K562 (cell line): Measurements from ENCODE around the gene ZC3H10. TPM values are rescaled to one million over a fixed set of nuclear protein-coding genes. Genes with fewer than 3 reads are reported as not detected.

Experiments
- ATAC-seq: fragments of 200-7000 bp; cut with Tn5 transposase; 3 replicates; pipeline ENCODE4 v1.9.1; 2020; ENCODE audit warnings: moderate library complexity
- BruUV-seq: library from RNA; stranded (reverse); fragments of 400-500 nt; replicated peaks from 2 replicates; lab custom pipeline; 2021; lab: Mats Ljungman, UMichigan
- CTCF ChIA-PET: fragments of 300-600 bp; formaldehyde crosslinking; extraction: SDS; loops from one replicate; lab custom pipeline; 2021; ENCODE audit warnings: low intra/inter-chr PET ratio; lab: Yijun Ruan, JAX
- POLR2A ChIA-PET: fragments of 300-600, 350-650 bp; sonication (Branson Sonifier 250); formaldehyde crosslinking; extraction: SDS; loops from one replicate; lab custom pipeline; 2021; ENCODE audit warnings: antibody characterized with exemption, inconsistent platforms; lab: Yijun Ruan, JAX
- DNase-seq, 4 experiments: peaks; one replicate each; pipeline versions ENCODE4 v3.0.0 to v3.0.0-alpha.2; 2011 to 2018; ENCODE audit warnings: low spot score in 3 of 4, mixed read lengths in 3 of 4; ENCODE audit errors: extremely low read depth in 1 of 4
- FAIRE-seq: peaks from 2 replicates; lab custom pipeline; 2011; peaks lifted over from hg19 to GRCh38; lab: Jason Lieb, UNC
- H2AFZ ChIP-seq: 2 replicates; pipeline ENCODE4 v1.6.0; 2011; ENCODE audit warnings: low read depth, low read length, control low read depth, inconsistent platforms
- H3K27ac ChIP-seq: fragments of 200-600 bp; 3 replicates; pipeline ENCODE4 v1.8.0; 2011; ENCODE audit warnings: low read depth, mild to moderate bottlenecking, control low read depth, inconsistent platforms, low read length, moderate library complexity, mixed read lengths; ENCODE audit errors: extremely low read depth
- H3K27me3 ChIP-seq, 2 experiments: fragments of 300-600 bp in 1 of 2; 2 replicates in 1 of 2; 3 replicates in 1 of 2; pipeline versions ENCODE4 v1.6.0 to v1.8.0; 2011; ENCODE audit warnings: inconsistent platforms in 2 of 2, low read length in 2 of 2, mild to moderate bottlenecking in 1 of 2, mixed read lengths in 1 of 2, moderate library complexity in 1 of 2; ENCODE audit not compliant: control insufficient read depth in 2 of 2, insufficient read depth in 2 of 2
- H3K36me3 ChIP-seq: fragments of 300-600 bp; 3 replicates; pipeline ENCODE4 v1.8.0; 2011; ENCODE audit warnings: mild to moderate bottlenecking, low read length, inconsistent platforms; ENCODE audit not compliant: control insufficient read depth, insufficient read depth
- H3K4me1 ChIP-seq, 2 experiments: fragments of 200-600 bp in 1 of 2; replicated peaks in 1 of 2; 2 replicates in 1 of 2; 3 replicates in 1 of 2; pipeline versions ENCODE4 v1.5.1 to v1.8.0; 2011; ENCODE audit warnings: inconsistent platforms in 2 of 2, low read length in 2 of 2, mild to moderate bottlenecking in 1 of 2, mixed read lengths in 1 of 2, moderate library complexity in 1 of 2; ENCODE audit not compliant: control insufficient read depth in 2 of 2, insufficient read depth in 2 of 2
- H3K4me2 ChIP-seq: 2 replicates; pipeline ENCODE4 v1.6.1; 2011; ENCODE audit warnings: low read length, control low read depth, inconsistent platforms, mixed read lengths; ENCODE audit not compliant: insufficient read depth
- H3K4me3 ChIP-seq: fragments of 200-600 bp; sonication (generic), shearing (Covaris generic); 2 replicates; pipeline ENCODE4 v1.5.1; 2016; ENCODE audit warnings: control low read depth, inconsistent platforms
- H3K79me2 ChIP-seq: fragments of 200-600 bp; 3 replicates; pipeline ENCODE4 v1.8.0; 2011; ENCODE audit warnings: low read length, inconsistent platforms; ENCODE audit not compliant: control insufficient read depth, insufficient read depth
- H3K9ac ChIP-seq, 2 experiments: 2 replicates each; pipeline versions ENCODE4 v1.6.0 to v1.6.1; 2011; ENCODE audit warnings: low read depth in 2 of 2, low read length in 2 of 2, control low read depth in 1 of 2, inconsistent platforms in 1 of 2, mild to moderate bottlenecking in 1 of 2, mixed read lengths in 1 of 2; ENCODE audit not compliant: insufficient read depth in 1 of 2
- H3K9me1 ChIP-seq: one replicate; pipeline ENCODE4 v1.6.0; 2011; ENCODE audit warnings: inconsistent platforms, mild to moderate bottlenecking, low read length, moderate library complexity; ENCODE audit not compliant: control insufficient read depth, insufficient read depth
- H3K9me3 ChIP-seq: replicated peaks from 2 replicates; pipeline ENCODE4 v1.5.1; 2011; ENCODE audit warnings: low read depth, low read length, inconsistent platforms; ENCODE audit not compliant: control insufficient read depth, insufficient read depth
- H4K20me1 ChIP-seq: replicated peaks from 2 replicates; pipeline ENCODE4 v1.6.1; 2011; ENCODE audit warnings: low read length, inconsistent platforms, mixed read lengths; ENCODE audit not compliant: control insufficient read depth, insufficient read depth
- CGGBP1 ChIP-seq: fragments of 250-450 bp; sonication (Bioruptor Pico); IDR thresholded peaks from 2 replicates; pipeline ENCODE4 v1.9.0; 2021; ENCODE audit warnings: mild to moderate bottlenecking
- KDM5B ChIP-seq: fragments of 200-600 bp; sonication (generic); IDR thresholded peaks from 2 replicates; pipeline ENCODE4 v1.6.1; 2012; ENCODE audit warnings: low read depth, mild to moderate bottlenecking, moderate library complexity, low read length, control low read depth, inconsistent platforms; ENCODE audit not compliant: insufficient replicate concordance
- KLF13 ChIP-seq: fragments of 450-650 bp; IDR thresholded peaks from 2 replicates; pipeline ENCODE4 v1.6.1; 2016; ENCODE audit warnings: missing genetic modification characterization, low read depth, mild to moderate bottlenecking, missing compliant biosample characterization, moderate library complexity, borderline replicate concordance
- PML ChIP-seq: IDR thresholded peaks from 2 replicates; pipeline ENCODE4 v1.6.1; 2012; ENCODE audit warnings: low read length, inconsistent platforms
- POLR2AphosphoS2 ChIP-seq: IDR thresholded peaks from 2 replicates; pipeline ENCODE4 v1.6.1; 2012; ENCODE audit warnings: low read length, improper control_type of control experiment
- POLR2AphosphoS5 ChIP-seq: IDR thresholded peaks from 2 replicates; pipeline ENCODE4 v1.6.1; 2011; ENCODE audit warnings: mild to moderate bottlenecking, low read depth, low read length, moderate library complexity; ENCODE audit not compliant: control insufficient read depth, insufficient read depth
- POLR2G ChIP-seq: fragments of 200-400 bp; formaldehyde crosslinking; IDR thresholded peaks from 2 replicates; pipeline ENCODE4 v1.6.1; 2017; ENCODE audit warnings: low read depth, mild to moderate bottlenecking, antibody characterized with exemption, low read length, moderate library complexity
- PREB ChIP-seq: sonication (generic); formaldehyde crosslinking; IDR thresholded peaks from 2 replicates; pipeline ENCODE4 v1.8.1; 2023; ENCODE audit warnings: mild to moderate bottlenecking, missing genetic modification reagents
- SIN3A ChIP-seq, 2 experiments: fragments of 150-350 bp in 1 of 2; IDR thresholded peaks; 2 replicates each; pipeline ENCODE4 v1.6.1; 2011 to 2016; ENCODE audit warnings: borderline replicate concordance in 2 of 2, low read depth in 2 of 2, low read length in 2 of 2, mild to moderate bottlenecking in 2 of 2, moderate library complexity in 2 of 2; ENCODE audit not compliant: control insufficient read depth in 1 of 2
- SIRT6 ChIP-seq: IDR thresholded peaks from one replicate; pipeline ENCODE4 v1.6.1; 2012; ENCODE audit warnings: low read depth, mild to moderate bottlenecking, control low read depth, inconsistent platforms, low read length, moderate library complexity
- SUPT5H ChIP-seq: fragments of 450-650 bp; IDR thresholded peaks from 2 replicates; pipeline ENCODE4 v1.6.1; 2016
- TFAP4 ChIP-seq: sonication (generic); formaldehyde crosslinking; IDR thresholded peaks from 2 replicates; pipeline ENCODE4 v1.8.0; 2022; ENCODE audit warnings: missing genetic modification reagents, mild to moderate bottlenecking, moderate library complexity, borderline replicate concordance
- ZNF324 ChIP-seq: fragments of 250-450 bp; sonication (Bioruptor Pico); IDR thresholded peaks from 2 replicates; pipeline ENCODE4 v1.4.0; 2020; ENCODE audit warnings: mild to moderate bottlenecking
- WGBS: fragments of 100-300 bp; shearing (Covaris generic); methylation state at CpG from one replicate; pipeline ENCODE4 v1.1.6; 2016; ENCODE audit warnings: low coverage, mixed read lengths; ENCODE audit not compliant: insufficient coverage; ENCODE audit errors: missing lambda C conversion rate; 5-methylcytosine and 5-hydroxymethylcytosine counted together
- in situ Hi-C: fragments of 300-500 bp; cut with MboI; formaldehyde crosslinking; loops from 4 replicates; pipeline ENCODE4 v1.15.0; 2018; ENCODE audit warnings: inconsistent platforms, mixed read lengths
- intact Hi-C: fragments of 100-400 bp; cut with micrococcal nuclease; formaldehyde crosslinking; loops from 2 replicates; pipeline ENCODE4 v1.14.2; 2022
- polyA plus RNA-seq, 8 experiments: library from polyadenylated mRNA; depleted of rRNA in 4 of 8; stranded (reverse) in 5 of 8; unstranded in 3 of 8; fragments of >200 nt; fragmentation: Nextera tagmentation in 2 of 8; fragmentation: Illumina TruSeq in 1 of 8; extraction: Ambion mirVana in 2 of 8; extraction: Trizol in 1 of 8; gene quantifications; 2 replicates each; pipeline versions ENCODE4 v1.2.1 to v1.2.3, GENCODE V29; 2011 to 2014; ENCODE audit warnings: inconsistent platforms in 1 of 8, missing spikeins in 1 of 8
- total RNA-seq, 7 experiments: library from RNA; depleted of rRNA in 6 of 7; stranded (reverse); fragments of >200 nt in 6 of 7; fragmentation: Illumina TruSeq in 2 of 7; extraction: Trizol in 2 of 7; gene quantifications; 2 replicates each; pipeline versions ENCODE4 v1.2.1 to v1.2.3, GENCODE V29; 2011 to 2021; ENCODE audit warnings: low replicate concordance in 1 of 7

ZC3H10 gene
- total and polyA plus RNA-seq, 9 of the 15 experiments (the other 6 are each of a cell fraction or from before 2014, with no cell fraction given), result 0.31 to 4.1 (median 1.6) TPM

- peak; percentile 49 for TF ChIP-seq POLR2AphosphoS2
These were observed 43.0 kb downstream of the ZC3H10 start (continued) for GRCh38 chr12:56160894-56161689.

GRCh38 chr12:56161690-56162351 lies 43.8 kb downstream of the ZC3H10 start:
- in situ Hi-C loops, result no loop called here
- DNase-seq, result no peak
- peaks cover 16 to 27% of the 10 kb centered on the region in 2 experiments; a peak in 4 of 5 replicates for H3K4me1 ChIP-seq
- no peak for TF ChIP-seq CGGBP1 (CRISPR knock-in tag)
- TF ChIP-seq PML, result no peak; the same call in 1 of the 2 replicates
- peak; percentile 37; the same call in 1 of the 2 replicates for TF ChIP-seq POLR2AphosphoS5
- TF ChIP-seq ZNF324 (CRISPR knock-in tag), result no peak
- peak; percentile 13; the same call in 1 of the 2 replicates for TF ChIP-seq TFAP4 (CRISPR knock-in tag)
- no peak for TF ChIP-seq KLF13 (tag)
- TF ChIP-seq SIN3A (IDR thresholded peaks at IDR 0.05; ENCODE audit: borderline replicate concordance in 2 of 2, control insufficient read depth in 1 of 2, low read depth in 2 of 2, low read length in 2 of 2), result 0 out of 4 replicates have a peak, but pooled peaks of 1 of the 2 experiments have one; percentile 31
- TF ChIP-seq KDM5B, result peak; percentile 30
- 0 out of 2 replicates have a peak, but pooled peaks have one; percentile 30 for TF ChIP-seq SUPT5H
- TF ChIP-seq SIRT6, result no peak
- 0 out of 2 replicates have a peak, but pooled peaks have one; percentile 14 for TF ChIP-seq POLR2G
- TF ChIP-seq POLR2AphosphoS2, result peak; percentile 43
- no peak for TF ChIP-seq PREB (CRISPR knock-in tag)
- TF ChIP-seq, all 486 proteins: peak for 7
- Histone ChIP-seq H3K9me1 (peaks cover 3% of the 10 kb centered on the region), H3K79me2 (peaks cover 40% of the 10 kb centered on the region), H3K9me3 (no peaks in the 10 kb centered on the region), H2AFZ (no peak overlapping the region), H3K27me3 (no peaks in the 10 kb centered on the region), H4K20me1 (peaks cover 34% of the 10 kb centered on the region; the same call in 1 of the 2 replicates), H3K4me2 (no peak overlapping the region), H3K27ac (no peak overlapping the region), H3K36me3 (peaks cover 77% of the 10 kb centered on the region), H3K9ac (no peak overlapping the region), H3K4me3 (no peak overlapping the region)
- POLR2A ChIA-PET, result interaction anchor here (0.5 to 8.9 kb wide), 17 partner anchors 8 to 267 kb away, joined by 3 to 124 read pairs (median 8); partner anchors contain the start of genes CNPY2, ESYT1, MYL6B and PA2G4
- CTCF ChIA-PET, result no interaction called here
- FAIRE-seq, result no peak
- no TSS peak for BruUV-seq
- intact Hi-C loops, result no loop called here
- 84% methylated on average over 10 of the region's 10 CpGs for WGBS
- no peak for ATAC-seq
